Esophagus squamous epithelium (tissue), 5 donors: Measurements from ENCODE around the gene SLC12A8. TPM values are rescaled to one million over a fixed set of nuclear protein-coding genes. Genes with fewer than 3 reads are reported as not detected.

Experiments
- DNase-seq: peaks from one replicate; lab custom pipeline; 2025; lab: John Stamatoyannopoulos, UW
- H3K27ac ChIP-seq, 4 donors: fragments of 200-600 bp; sonication (generic); one replicate each; pipeline ENCODE4 v1.5.1; 2016 to 2019; ENCODE audit warnings: mild to moderate bottlenecking in 1 of 4
- H3K27me3 ChIP-seq, 4 donors: fragments of 200-600 bp; sonication (generic); 1 replicate in 3 of 4; 2 replicates in 1 of 4; pipeline versions ENCODE4 v1.5.1 to v1.6.0; 2017 to 2021; ENCODE audit warnings: antibody characterized with exemption in 1 of 4
- H3K36me3 ChIP-seq, 3 donors: fragments of 200-600 bp; sonication (generic); one replicate each; pipeline ENCODE4 v1.5.1; 2016 to 2019
- H3K4me1 ChIP-seq, 3 donors: fragments of 200-600 bp; sonication (generic); one replicate each; pipeline ENCODE4 v1.5.1; 2017 to 2019
- H3K4me3 ChIP-seq, 4 donors: fragments of 200-600 bp; sonication (generic); 1 replicate in 3 of 4; 2 replicates in 1 of 4; pipeline ENCODE4 v1.5.1; 2016 to 2019; ENCODE audit warnings: mild to moderate bottlenecking in 2 of 4, moderate library complexity in 1 of 4
- H3K9me3 ChIP-seq, 3 donors: fragments of 200-600 bp; sonication (generic); one replicate each; pipeline ENCODE4 v1.5.1; 2016 to 2019
- CTCF ChIP-seq, 6 experiments: fragments of 450-650 bp in 4 of 6; fragments of 200-600 bp in 2 of 6; sonication (generic) in 2 of 6; IDR thresholded peaks; one replicate each; pipeline ENCODE4 v1.5.1; 2016 to 2019; ENCODE audit warnings: antibody characterized with exemption in 6 of 6, mild to moderate bottlenecking in 4 of 6, moderate library complexity in 4 of 6
- POLR2A ChIP-seq, 4 donors: fragments of 450-650 bp; IDR thresholded peaks; one replicate each; pipeline ENCODE4 v1.6.1; 2017; ENCODE audit warnings: antibody characterized with exemption in 4 of 4, mild to moderate bottlenecking in 4 of 4, moderate library complexity in 3 of 4
- WGBS, 2 donors: methylation state at CpG; one replicate each; pipeline ENCODE4 v1.1.5; 2018; 5-methylcytosine and 5-hydroxymethylcytosine counted together
- intact Hi-C: fragments of 100-400 bp; cut with DNase I; formaldehyde crosslinking; loops from one replicate; pipeline ENCODE4 v1.15.0; 2022
- total RNA-seq, 4 donors: library from RNA; depleted of rRNA; stranded (reverse); fragments of >200 nt; gene quantifications; one replicate each; pipeline ENCODE4 v1.1.0, GENCODE V29; 2016
- donor health status: DM: yes; HTN: yes; CAD: no.

SLC12A8 gene
- total RNA-seq, 4 donors from 2014 or later: 9.9 to 15.9 (median 13.8) TPM

GRCh38 chr3:125175295-125176078 lies 37.1 kb downstream of the SLC12A8 start:
- no peaks in the 10 kb centered on the region for H3K36me3 ChIP-seq
- TF ChIP-seq CTCF (IDR thresholded peaks at IDR 0.05) (no peak), POLR2A (IDR thresholded peaks at IDR 0.05) (no peak)

GRCh38 chr3:125172346-125172745 lies 40.2 kb downstream of the SLC12A8 start:
- H3K9me3 ChIP-seq: no peaks in the 10 kb centered on the region
- DNase-seq: no peak
- intact Hi-C loops: no loop called here
- no peak overlapping the region for H3K4me3 ChIP-seq
- no peaks in the 10 kb centered on the region for H3K36me3 ChIP-seq
- 90 to 96% methylated on average over 2 of the region's 2 CpGs for WGBS, 2 donors
- H3K4me1 ChIP-seq: no peaks in the 10 kb centered on the region
- H3K27ac ChIP-seq: no peak overlapping the region
- TF ChIP-seq POLR2A (IDR thresholded peaks at IDR 0.05): no peak
- no peak for TF ChIP-seq CTCF (IDR thresholded peaks at IDR 0.05)
- H3K27me3 ChIP-seq: no peaks in the 10 kb centered on the region

More at GRCh38 chr3:125175295-125176078, 37.1 kb downstream of the SLC12A8 start:
- intact Hi-C loops: no loop called here
- Histone ChIP-seq H3K4me1 (no peaks in the 10 kb centered on the region), H3K27ac (no peak overlapping the region), H3K27me3 (no peaks in the 10 kb centered on the region), H3K4me3 (no peak overlapping the region), H3K9me3 (no peaks in the 10 kb centered on the region)
- no peak for DNase-seq
- 86 to 87% methylated on average over 7 of the region's 7 CpGs for WGBS, 2 donors

GRCh38 chr3:125168711-125169393 lies 43.7 kb downstream of the SLC12A8 start:
- Histone ChIP-seq H3K4me3 (no peak overlapping the region), H3K36me3 (no peaks in the 10 kb centered on the region), H3K27ac (no peak overlapping the region), H3K4me1 (peaks cover 17 to 34% (median 25%) of the 10 kb centered on the region in 3 donors), H3K27me3 (no peaks in the 10 kb centered on the region), H3K9me3 (no peaks in the 10 kb centered on the region)
- DNase-seq: no peak
- intact Hi-C loops: no loop called here
- 83 to 86% methylated on average over 3 of the region's 4 CpGs for WGBS, 2 donors
- no peak for TF ChIP-seq CTCF (IDR thresholded peaks at IDR 0.05)
- no peak for TF ChIP-seq POLR2A (IDR thresholded peaks at IDR 0.05)

GRCh38 chr3:125166599-125167136 lies 45.9 kb downstream of the SLC12A8 start:
- H3K27ac ChIP-seq: no peak overlapping the region
- WGBS, 2 donors: 45 to 51% methylated on average over 13 of the region's 13 CpGs
- H3K4me3 ChIP-seq: no peak overlapping the region
- TF ChIP-seq POLR2A (IDR thresholded peaks at IDR 0.05) (no peak), CTCF (IDR thresholded peaks at IDR 0.05) (no peak)
- peaks cover 34 to 55% (median 44%) of the 10 kb centered on the region in 3 donors for H3K4me1 ChIP-seq
- intact Hi-C loops: no loop called here
- H3K36me3 ChIP-seq: no peaks in the 10 kb centered on the region
- no peaks in the 10 kb centered on the region for H3K9me3 ChIP-seq
- DNase-seq: no peak
- H3K27me3 ChIP-seq: no peaks in the 10 kb centered on the region
